Left ventricle myocardium inferior (tissue), 1 donor: ENCODE measurements around the gene CACNA1F. TPM values are rescaled to one million over a fixed set of nuclear protein-coding genes. Genes with fewer than 3 reads are reported as not detected.

Experiments
- DNase-seq: peaks from one replicate; pipeline ENCODE4 v3.0.0-alpha.2; 2020
- H3K27ac ChIP-seq: fragments of 200-600 bp; replicated peaks from 2 replicates; pipeline ENCODE4 v1.8.0; 2021
- H3K27me3 ChIP-seq: fragments of 200-600 bp; 2 replicates; pipeline ENCODE4 v1.8.0; 2021; ENCODE audit warnings: low read depth
- H3K36me3 ChIP-seq: fragments of 200-600 bp; 2 replicates; pipeline ENCODE4 v1.8.0; 2021
- H3K4me1 ChIP-seq: fragments of 200-600 bp; 2 replicates; pipeline ENCODE4 v1.8.0; 2021
- H3K4me3 ChIP-seq: fragments of 200-600 bp; 2 replicates; pipeline ENCODE4 v1.8.0; 2021; ENCODE audit warnings: mild to moderate bottlenecking, moderate library complexity
- H3K9me3 ChIP-seq: fragments of 200-600 bp; replicated peaks from 2 replicates; pipeline ENCODE4 v1.8.0; 2021
- intact Hi-C: fragments of 100-400 bp; cut with micrococcal nuclease; formaldehyde crosslinking; loops from one replicate; pipeline ENCODE4 v1.11.0; 2022
- total RNA-seq: library from RNA; stranded (reverse); fragmentation: NEBNext Ultra II Directional; extraction: Animal tissue kit (Norgen Biotek cat#: 25700); gene quantifications from one replicate; pipeline ENCODE4 v1.2.1, GENCODE V29; 2021
- TF ChIP-seq, protein P1 (sequence below): fragments of 200-600 bp; IDR thresholded peaks from 2 replicates; pipeline ENCODE4 v1.8.0; 2021; ENCODE audit warnings: antibody characterized with exemption, mild to moderate bottlenecking, borderline replicate concordance
- donor health status: DM: no; HTN: yes; CAD: no; lungs with severe emphysema.

CACNA1F gene
- total RNA-seq, 1 donor from 2014 or later, result 0.08 TPM

DNA sequence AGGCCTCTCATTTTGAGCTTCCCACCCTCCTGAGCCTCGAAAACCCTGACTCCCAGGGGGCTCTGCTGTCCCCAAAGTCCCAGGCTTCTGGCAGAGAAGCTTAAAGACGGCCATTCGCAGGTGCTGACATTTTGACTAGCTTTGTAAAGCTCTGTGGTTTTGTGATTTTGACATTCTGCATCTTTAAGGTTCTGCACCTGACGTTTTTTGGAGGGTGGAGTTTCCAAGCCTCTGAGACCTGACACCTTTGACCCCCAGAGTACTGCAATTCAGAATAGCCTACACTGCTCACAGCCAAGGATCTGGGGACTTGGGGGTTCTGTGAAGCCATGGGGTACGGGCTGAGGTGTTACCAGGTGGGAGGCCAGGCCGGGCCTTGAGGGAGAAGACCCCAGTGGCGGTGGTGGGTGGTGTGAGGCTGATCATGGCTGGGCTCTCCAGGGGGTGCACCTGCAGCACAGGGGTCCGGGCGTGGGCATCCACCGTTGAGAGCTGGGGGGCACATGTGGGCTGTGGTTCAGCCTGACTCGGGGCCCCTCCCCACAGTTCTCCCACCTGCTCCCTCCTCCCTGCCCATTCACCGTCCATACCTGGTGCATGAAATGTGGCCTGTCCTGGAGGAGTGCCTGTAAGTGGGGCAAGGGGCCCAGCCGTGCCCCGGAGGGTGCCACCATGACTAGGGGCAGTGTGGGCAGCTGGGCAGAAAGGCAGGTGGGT is 24.1 kb upstream of the CACNA1F start:
- TF ChIP-seq, protein P1, sequence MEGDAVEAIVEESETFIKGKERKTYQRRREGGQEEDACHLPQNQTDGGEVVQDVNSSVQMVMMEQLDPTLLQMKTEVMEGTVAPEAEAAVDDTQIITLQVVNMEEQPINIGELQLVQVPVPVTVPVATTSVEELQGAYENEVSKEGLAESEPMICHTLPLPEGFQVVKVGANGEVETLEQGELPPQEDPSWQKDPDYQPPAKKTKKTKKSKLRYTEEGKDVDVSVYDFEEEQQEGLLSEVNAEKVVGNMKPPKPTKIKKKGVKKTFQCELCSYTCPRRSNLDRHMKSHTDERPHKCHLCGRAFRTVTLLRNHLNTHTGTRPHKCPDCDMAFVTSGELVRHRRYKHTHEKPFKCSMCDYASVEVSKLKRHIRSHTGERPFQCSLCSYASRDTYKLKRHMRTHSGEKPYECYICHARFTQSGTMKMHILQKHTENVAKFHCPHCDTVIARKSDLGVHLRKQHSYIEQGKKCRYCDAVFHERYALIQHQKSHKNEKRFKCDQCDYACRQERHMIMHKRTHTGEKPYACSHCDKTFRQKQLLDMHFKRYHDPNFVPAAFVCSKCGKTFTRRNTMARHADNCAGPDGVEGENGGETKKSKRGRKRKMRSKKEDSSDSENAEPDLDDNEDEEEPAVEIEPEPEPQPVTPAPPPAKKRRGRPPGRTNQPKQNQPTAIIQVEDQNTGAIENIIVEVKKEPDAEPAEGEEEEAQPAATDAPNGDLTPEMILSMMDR, result no peak
- H3K27ac ChIP-seq, result no peak overlapping the region
- no peaks in the 10 kb centered on the region for H3K9me3 ChIP-seq
- no peaks in the 10 kb centered on the region for H3K36me3 ChIP-seq
- H3K27me3 ChIP-seq, result no peaks in the 10 kb centered on the region
- no peak for DNase-seq
- H3K4me1 ChIP-seq, result no peaks in the 10 kb centered on the region
- intact Hi-C loops, result no loop called here
- H3K4me3 ChIP-seq, result no peak overlapping the region

DNA sequence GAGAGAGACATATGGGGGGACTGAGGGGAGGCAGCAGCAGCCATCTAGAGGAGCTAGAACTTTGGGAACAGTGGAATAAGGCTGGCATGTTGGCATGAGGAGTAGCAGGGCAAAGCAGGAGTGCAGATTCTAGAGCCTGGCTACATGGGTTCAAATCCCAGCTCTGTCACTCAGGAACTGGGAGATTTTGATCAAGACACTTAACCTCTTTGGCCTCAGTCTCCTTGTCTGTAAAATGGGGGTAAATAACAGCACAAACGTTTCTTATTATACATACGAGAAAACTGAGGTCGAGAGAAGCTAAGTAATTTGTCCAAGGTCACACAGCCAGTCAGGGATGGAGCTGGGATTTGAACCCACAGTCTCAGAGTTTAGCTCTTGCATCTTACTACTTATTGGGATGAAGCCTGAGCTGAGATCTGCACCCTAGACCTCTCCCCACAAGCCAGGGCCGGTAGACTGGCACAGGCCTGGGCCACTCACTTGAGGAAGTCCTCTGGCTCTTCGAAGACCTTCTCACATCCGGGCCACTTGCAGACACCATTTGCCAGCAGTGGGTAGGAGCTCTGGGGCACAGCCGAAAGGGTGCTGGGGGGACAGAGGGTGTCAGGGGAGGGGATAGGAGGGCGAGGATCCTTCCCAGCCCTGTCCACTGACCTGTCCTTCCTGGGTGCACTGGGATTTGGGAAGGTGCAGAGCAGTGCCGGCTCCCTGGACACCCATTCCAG is 23.3 kb upstream of the CACNA1F start:
- Histone ChIP-seq H3K9me3 (no peaks in the 10 kb centered on the region), H3K4me3 (no peak overlapping the region), H3K27ac (no peak overlapping the region), H3K4me1 (no peaks in the 10 kb centered on the region), H3K36me3 (no peaks in the 10 kb centered on the region), H3K27me3 (no peaks in the 10 kb centered on the region)
- TF ChIP-seq, protein P1, result no peak
- DNase-seq, result no peak
- intact Hi-C loops, result no loop called here

DNA sequence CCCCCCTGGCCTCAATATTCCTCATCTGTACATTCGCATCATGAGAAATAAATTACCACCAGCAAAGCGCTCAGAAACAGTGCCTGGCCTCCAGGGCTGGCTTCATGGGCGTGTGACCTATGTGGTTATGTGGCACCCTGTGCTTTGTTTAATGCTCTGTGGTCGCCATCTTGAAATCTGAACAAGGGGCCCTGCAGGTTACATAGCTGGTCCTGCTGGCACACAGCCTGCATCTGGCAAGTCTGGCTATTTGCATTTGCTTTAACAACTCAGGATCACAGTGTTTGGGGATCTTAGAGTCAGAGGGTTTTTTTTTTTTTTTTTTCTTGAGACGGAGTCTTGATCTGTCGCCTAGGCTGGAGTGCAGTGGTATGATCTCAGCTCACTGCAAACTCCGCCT is 21.5 kb upstream of the CACNA1F start:
- Histone ChIP-seq H3K9me3 (no peaks in the 10 kb centered on the region), H3K27me3 (no peaks in the 10 kb centered on the region), H3K27ac (no peak overlapping the region), H3K4me3 (no peak overlapping the region), H3K4me1 (no peaks in the 10 kb centered on the region), H3K36me3 (no peaks in the 10 kb centered on the region)
- intact Hi-C loops, result no loop called here
- TF ChIP-seq, protein P1, result no peak
- DNase-seq, result no peak

DNA sequence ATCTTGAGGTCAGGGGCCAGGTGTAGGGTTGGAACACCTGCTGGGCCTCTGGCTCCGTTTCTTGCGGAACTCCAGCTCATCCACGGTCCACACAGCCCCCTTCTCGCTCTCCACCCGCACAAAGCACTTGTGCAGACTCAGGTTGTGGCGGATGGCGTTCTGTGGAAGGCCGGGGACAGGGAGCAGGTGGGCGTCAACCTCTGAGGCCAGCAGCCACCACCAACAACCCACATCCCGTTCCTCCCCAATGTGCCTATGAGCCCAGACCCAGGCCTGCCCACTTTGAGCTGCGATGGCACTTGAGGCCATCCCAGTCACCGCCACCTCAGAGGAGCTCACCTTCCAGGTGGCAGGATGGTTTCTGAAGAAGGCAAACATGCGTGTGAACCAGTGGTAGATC is 18.2 kb upstream of the CACNA1F start:
- Histone ChIP-seq H3K27ac (no peak overlapping the region), H3K4me1 (no peaks in the 10 kb centered on the region), H3K4me3 (no peak overlapping the region), H3K27me3 (no peaks in the 10 kb centered on the region), H3K9me3 (no peaks in the 10 kb centered on the region), H3K36me3 (peaks cover 18% of the 10 kb centered on the region)
- intact Hi-C loops, result no loop called here
- no peak for DNase-seq
- TF ChIP-seq, protein P1, result no peak

DNA sequence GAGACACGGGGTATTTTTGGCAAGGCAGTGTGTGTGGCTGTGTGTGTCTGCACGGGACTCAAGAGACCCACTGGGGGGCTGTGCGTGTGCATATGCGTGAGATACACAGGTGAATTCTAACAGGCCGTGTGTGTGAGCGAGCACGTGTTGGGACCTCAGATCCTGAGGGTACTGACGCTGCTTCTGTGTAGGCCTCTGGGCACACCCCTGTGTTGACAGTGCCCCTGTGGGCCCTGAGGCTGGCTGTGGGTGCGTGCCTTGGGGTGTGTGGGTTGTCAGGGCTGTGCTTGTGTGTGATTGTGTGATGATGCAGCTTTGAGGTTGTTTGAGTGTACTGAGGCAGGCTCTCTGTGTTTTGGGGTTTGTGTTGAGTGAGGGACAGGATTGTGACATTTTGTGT is 17.4 kb upstream of the CACNA1F start:
- Histone ChIP-seq H3K9me3 (no peaks in the 10 kb centered on the region), H3K4me1 (no peaks in the 10 kb centered on the region), H3K27me3 (no peaks in the 10 kb centered on the region), H3K4me3 (no peak overlapping the region), H3K27ac (no peak overlapping the region), H3K36me3 (peaks cover 18% of the 10 kb centered on the region)
- TF ChIP-seq, protein P1, result no peak
- DNase-seq, result no peak
- intact Hi-C loops, result no loop called here
